H1 (cell line): ENCODE measurements around the gene LDLR. TPM values are rescaled to one million over a fixed set of nuclear protein-coding genes. Genes with fewer than 3 reads are reported as not detected.

Source experiments
- ASH2L ChIP-seq: fragments of 200-600, 300-600 bp; sonication (generic); IDR thresholded peaks from one replicate; pipeline ENCODE4 v1.7.1; 2017; ENCODE audit warnings: low read length
- CREB1 ChIP-seq: IDR thresholded peaks from 2 replicates; pipeline ENCODE4 v1.6.1; 2012; ENCODE audit warnings: inconsistent platforms
- GTF2F1 ChIP-seq: IDR thresholded peaks from 2 replicates; pipeline ENCODE4 v1.6.1; 2012; ENCODE audit warnings: low read depth, low read length, improper control_type of control experiment, borderline replicate concordance
- RBBP5 ChIP-seq: IDR thresholded peaks from 2 replicates; pipeline ENCODE4 v1.7.1; 2012; ENCODE audit warnings: low read depth, mild to moderate bottlenecking, inconsistent platforms, low read length, moderate library complexity, borderline replicate concordance
- RNF2 ChIP-seq: fragments of 200-900, 300-1000 bp; sonication (generic); IDR thresholded peaks from 2 replicates; pipeline ENCODE4 v1.7.1; 2016; ENCODE audit warnings: borderline replicate concordance, low read depth, mild to moderate bottlenecking, antibody characterized with exemption, low read length; ENCODE audit not compliant: poor library complexity, severe bottlenecking; ENCODE audit errors: missing control alignments
- SP2 ChIP-seq: IDR thresholded peaks from 2 replicates; pipeline ENCODE4 v1.6.1; 2012; ENCODE audit warnings: mild to moderate bottlenecking, low read length, inconsistent platforms
- TBP ChIP-seq: IDR thresholded peaks from 2 replicates; pipeline ENCODE4 v1.6.1; 2011; ENCODE audit warnings: low read depth, low read length, improper control_type of control experiment
- polyA plus RNA-seq, 7 experiments: library from polyadenylated mRNA; depleted of rRNA in 3 of 7; stranded (reverse) in 5 of 7; unstranded in 2 of 7; fragments of >200 nt in 5 of 7; fragments of 200-250 nt in 2 of 7; gene quantifications; 1 replicate in 5 of 7; 2 replicates in 1 of 7; 4 replicates in 1 of 7; pipeline versions ENCODE4 v1.2.1 to v1.2.3, GENCODE V29; 2011 to 2013; ENCODE audit warnings: missing spikeins in 2 of 7, mixed read lengths in 2 of 7
- total RNA-seq: library from RNA; stranded (reverse); fragmentation: NEBNext Ultra II Directional; extraction: Animal tissue kit (Norgen Biotek cat#: 25700); gene quantifications from 2 replicates; pipeline ENCODE4 v1.2.1, GENCODE V29; 2021
- TF ChIP-seq, protein P1 (sequence below): IDR thresholded peaks from 2 replicates; pipeline ENCODE4 v1.6.1; 2012; ENCODE audit warnings: low read length, inconsistent platforms

The LDLR gene
- total and polyA plus RNA-seq, 2 of the 8 experiments (the other 6 are each of a cell fraction or from before 2014, with no cell fraction given): 70.1 to 118 TPM

DNA sequence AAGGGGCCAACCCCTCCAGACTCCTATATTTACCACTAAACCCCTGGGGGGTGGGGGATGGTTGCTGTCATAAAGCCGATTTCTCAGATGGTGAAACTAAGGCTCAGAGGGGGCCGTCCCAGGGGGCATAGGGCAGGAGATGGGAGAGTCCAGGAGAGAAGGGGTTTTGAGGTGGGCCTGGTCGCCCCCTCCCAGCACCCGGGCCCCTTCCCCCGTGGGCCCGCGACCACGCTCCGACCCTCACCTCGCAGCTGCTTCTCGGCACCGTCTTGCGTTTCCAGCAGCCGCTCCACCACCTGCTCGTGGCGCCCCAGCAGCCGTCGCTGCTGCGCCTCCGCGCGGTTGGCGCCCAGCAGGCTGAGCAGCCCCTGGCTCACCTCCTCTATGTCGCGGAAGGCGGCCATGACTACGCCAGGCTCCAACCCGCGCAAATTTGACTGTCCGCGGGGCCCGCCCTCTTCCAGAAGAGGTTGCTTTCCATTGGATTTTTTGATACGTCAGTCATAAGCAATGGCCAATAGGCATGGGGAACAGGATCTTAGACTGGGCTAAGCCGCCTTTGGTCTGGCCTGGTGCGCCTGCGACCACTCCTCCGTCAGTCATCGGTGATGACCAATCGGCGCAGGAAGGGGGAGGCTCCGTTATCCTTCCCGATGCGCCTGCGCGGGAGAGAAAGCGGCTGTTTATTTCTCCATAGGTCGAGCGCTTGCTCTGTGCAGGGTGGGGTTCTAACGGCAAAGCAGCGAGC lies 66.3 kb downstream of the LDLR start, which contains the start of gene SPC24 (continued):
- TF ChIP-seq ASH2L (peak; percentile 72), GTF2F1 (peak; percentile 49; the same call in 1 of the 2 replicates), TBP (peak; percentile 94), SP2 (peak; percentile 84), RNF2 (no peak), CREB1 (peak; percentile 69; the same call in 1 of the 2 replicates), RBBP5 (0 out of 2 replicates have a peak, but pooled peaks have one; percentile 45)
- TF ChIP-seq, protein P1, sequence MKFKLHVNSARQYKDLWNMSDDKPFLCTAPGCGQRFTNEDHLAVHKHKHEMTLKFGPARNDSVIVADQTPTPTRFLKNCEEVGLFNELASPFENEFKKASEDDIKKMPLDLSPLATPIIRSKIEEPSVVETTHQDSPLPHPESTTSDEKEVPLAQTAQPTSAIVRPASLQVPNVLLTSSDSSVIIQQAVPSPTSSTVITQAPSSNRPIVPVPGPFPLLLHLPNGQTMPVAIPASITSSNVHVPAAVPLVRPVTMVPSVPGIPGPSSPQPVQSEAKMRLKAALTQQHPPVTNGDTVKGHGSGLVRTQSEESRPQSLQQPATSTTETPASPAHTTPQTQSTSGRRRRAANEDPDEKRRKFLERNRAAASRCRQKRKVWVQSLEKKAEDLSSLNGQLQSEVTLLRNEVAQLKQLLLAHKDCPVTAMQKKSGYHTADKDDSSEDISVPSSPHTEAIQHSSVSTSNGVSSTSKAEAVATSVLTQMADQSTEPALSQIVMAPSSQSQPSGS: 0 out of 2 replicates have a peak, but pooled peaks have one; percentile 35
